IMR-90 (cell line): ENCODE results near the gene C10orf90. TPM values are rescaled to one million over a fixed set of nuclear protein-coding genes. Genes with fewer than 3 reads are reported as not detected.

Source experiments
- ATAC-seq: fragments of 200-7000 bp; cut with Tn5 transposase; 2 replicates; pipeline ENCODE4 v1.9.1; 2020; ENCODE audit warnings: low read depth, mild to moderate bottlenecking, moderate library complexity
- BruUV-seq: library from RNA; stranded (reverse); fragments of 400-500 nt; replicated peaks from 2 replicates; lab custom pipeline; 2021; lab: Mats Ljungman, UMichigan
- CTCF ChIA-PET: fragments of 300-600 bp; formaldehyde crosslinking; extraction: SDS; loops from one replicate; lab custom pipeline; 2021; ENCODE audit warnings: antibody characterized with exemption; lab: Yijun Ruan, JAX
- POLR2A ChIA-PET: fragments of 300-600 bp; sonication (Branson Sonifier 250); formaldehyde crosslinking; loops from one replicate; lab custom pipeline; 2022; ENCODE audit warnings: antibody characterized with exemption; ENCODE audit not compliant: unreplicated experiment; lab: Charles Lee
- DNase-seq: peaks from one replicate; pipeline ENCODE4 v3.0.0; 2013
- H2AFZ ChIP-seq: replicated peaks from 2 replicates; pipeline ENCODE3; 2013; ENCODE audit warnings: low read length, mild to moderate bottlenecking; ENCODE audit not compliant: poor library complexity
- H2AK5ac ChIP-seq: 2 replicates; pipeline ENCODE4 v1.6.1; 2013; ENCODE audit warnings: low read depth, low read length, inconsistent platforms
- H2AK9ac ChIP-seq: replicated peaks from 2 replicates; pipeline ENCODE3; 2013; ENCODE audit warnings: mild to moderate bottlenecking, low read depth, low read length, moderate library complexity; ENCODE audit not compliant: poor library complexity
- H2BK120ac ChIP-seq: 2 replicates; pipeline ENCODE4 v1.6.1; 2013; ENCODE audit warnings: low read depth, low read length, inconsistent platforms
- H2BK15ac ChIP-seq: 3 replicates; pipeline ENCODE4 v1.6.1; 2013; ENCODE audit warnings: low read depth, low read length, inconsistent platforms
- H2BK20ac ChIP-seq: 2 replicates; pipeline ENCODE4 v1.6.1; 2013; ENCODE audit warnings: low read depth, mild to moderate bottlenecking, inconsistent platforms, low read length, moderate library complexity
- H2BK5ac ChIP-seq: 2 replicates; pipeline ENCODE4 v1.6.1; 2013; ENCODE audit warnings: mild to moderate bottlenecking, low read depth, low read length, inconsistent platforms; ENCODE audit not compliant: poor library complexity, severe bottlenecking
- H3K14ac ChIP-seq: replicated peaks from 2 replicates; pipeline ENCODE4 v1.6.1; 2013; ENCODE audit warnings: low read depth, low read length, inconsistent platforms
- H3K18ac ChIP-seq: 2 replicates; pipeline ENCODE4 v1.6.1; 2013; ENCODE audit warnings: low read depth, low read length, control low read depth
- H3K23ac ChIP-seq: 2 replicates; pipeline ENCODE4 v1.6.1; 2013; ENCODE audit warnings: low read depth, low read length, inconsistent platforms
- H3K27ac ChIP-seq: 2 replicates; pipeline ENCODE4 v1.5.1; 2013; ENCODE audit warnings: mild to moderate bottlenecking, control low read depth, low read length; ENCODE audit not compliant: insufficient read depth
- H3K27me3 ChIP-seq: 2 replicates; pipeline ENCODE4 v1.6.1; 2013; ENCODE audit warnings: low read length; ENCODE audit not compliant: control insufficient read depth, insufficient read depth
- H3K36me3 ChIP-seq: 2 replicates; pipeline ENCODE4 v1.6.1; 2013; ENCODE audit warnings: low read length, mixed read lengths; ENCODE audit not compliant: control insufficient read depth, insufficient read depth
- H3K4ac ChIP-seq: 2 replicates; pipeline ENCODE4 v1.6.1; 2013; ENCODE audit warnings: low read depth, low read length, inconsistent platforms
- H3K4me1 ChIP-seq: 2 replicates; pipeline ENCODE4 v1.6.1; 2013; ENCODE audit warnings: low read length, mixed read lengths; ENCODE audit not compliant: control insufficient read depth, insufficient read depth
- H3K4me2 ChIP-seq: 2 replicates; pipeline ENCODE4 v1.6.1; 2013; ENCODE audit warnings: low read depth, mild to moderate bottlenecking, control low read depth, low read length, moderate library complexity
- H3K4me3 ChIP-seq: 2 replicates; pipeline ENCODE4 v1.5.1; 2013; ENCODE audit warnings: low read depth, mild to moderate bottlenecking, control low read depth, low read length, moderate library complexity; ENCODE audit not compliant: insufficient read depth
- H3K56ac ChIP-seq: 2 replicates; pipeline ENCODE4 v1.6.1; 2013; ENCODE audit warnings: low read length, inconsistent platforms; ENCODE audit not compliant: insufficient read depth; ENCODE audit errors: extremely low read depth
- H3K79me1 ChIP-seq, 2 experiments: 2 replicates each; pipeline ENCODE4 v1.6.1; 2013; ENCODE audit warnings: low read length in 2 of 2, inconsistent platforms in 1 of 2, low read depth in 1 of 2
- H3K9ac ChIP-seq: 2 replicates; pipeline ENCODE4 v1.6.1; 2013; ENCODE audit warnings: low read depth, low read length, control low read depth
- H3K9me1 ChIP-seq: 2 replicates; pipeline ENCODE4 v1.6.1; 2013; ENCODE audit warnings: low read length, inconsistent platforms; ENCODE audit not compliant: insufficient read depth
- H3K9me3 ChIP-seq: 2 replicates; pipeline ENCODE4 v1.6.1; 2013; ENCODE audit warnings: low read length; ENCODE audit not compliant: control insufficient read depth, insufficient read depth
- H4K20me1 ChIP-seq: 2 replicates; pipeline ENCODE4 v1.6.1; 2013; ENCODE audit warnings: low read length, inconsistent platforms; ENCODE audit not compliant: insufficient read depth
- H4K5ac ChIP-seq: 2 replicates; pipeline ENCODE4 v1.6.1; 2013; ENCODE audit warnings: mild to moderate bottlenecking, low read depth, low read length, control low read depth
- H4K8ac ChIP-seq, 2 experiments: 2 replicates each; pipeline ENCODE4 v1.6.1; 2013; ENCODE audit warnings: low read depth in 2 of 2, low read length in 2 of 2, control low read depth in 1 of 2, inconsistent platforms in 1 of 2
- H4K91ac ChIP-seq: 2 replicates; pipeline ENCODE4 v1.6.1; 2013; ENCODE audit warnings: low read depth, low read length, inconsistent platforms; ENCODE audit not compliant: insufficient read depth
- BHLHE40 ChIP-seq: fragments of 150-350 bp; IDR thresholded peaks from 2 replicates; pipeline ENCODE4 v1.6.1; 2016; ENCODE audit warnings: mild to moderate bottlenecking, low read depth, low read length
- CTCF ChIP-seq: conservative IDR thresholded peaks from 2 replicates; pipeline ENCODE4 v1.5.1; 2012; ENCODE audit warnings: mild to moderate bottlenecking, low read depth, low read length, improper control_type of control experiment
- ELK1 ChIP-seq: fragments of 150-350 bp; IDR thresholded peaks from 2 replicates; pipeline ENCODE4 v1.6.1; 2016; ENCODE audit warnings: low read depth, mild to moderate bottlenecking, low read length, moderate library complexity, borderline replicate concordance
- FOS ChIP-seq: fragments of 150-350 bp; IDR thresholded peaks from 2 replicates; pipeline ENCODE4 v1.6.1; 2016; ENCODE audit warnings: low read depth, low read length
- MAFK ChIP-seq: IDR thresholded peaks from 2 replicates; pipeline ENCODE4 v1.6.1; 2012; ENCODE audit warnings: low read depth, low read length, improper control_type of control experiment
- MAZ ChIP-seq: IDR thresholded peaks from 2 replicates; pipeline ENCODE4 v1.6.1; 2012; ENCODE audit warnings: low read depth, mild to moderate bottlenecking, low read length, improper control_type of control experiment, moderate library complexity, borderline replicate concordance
- MXI1 ChIP-seq: IDR thresholded peaks from 2 replicates; pipeline ENCODE4 v1.6.1; 2012; ENCODE audit warnings: low read depth, mild to moderate bottlenecking, low read length, moderate library complexity, borderline replicate concordance
- RCOR1 ChIP-seq: IDR thresholded peaks from 2 replicates; pipeline ENCODE4 v1.6.1; 2012; ENCODE audit warnings: mild to moderate bottlenecking, low read length, improper control_type of control experiment; ENCODE audit not compliant: insufficient replicate concordance
- RFX5 ChIP-seq: IDR thresholded peaks from 2 replicates; pipeline ENCODE4 v1.8.0; 2012; ENCODE audit warnings: low read depth, mild to moderate bottlenecking, low read length, moderate library complexity
- SMC3 ChIP-seq: fragments of 150-350 bp; IDR thresholded peaks from 2 replicates; pipeline ENCODE4 v1.6.1; 2016; ENCODE audit warnings: low read depth, mild to moderate bottlenecking, antibody characterized with exemption, low read length, moderate library complexity
- USF2 ChIP-seq: fragments of 150-350 bp; IDR thresholded peaks from 2 replicates; pipeline ENCODE4 v1.6.1; 2017; ENCODE audit warnings: mild to moderate bottlenecking, antibody characterized with exemption, low read length, low read depth
- WGBS, 2 experiments: methylation state at CpG; one replicate each; pipeline versions ENCODE4 v1.1.5 to v1.1.7; 2013; ENCODE audit warnings: missing lambda C conversion rate in 2 of 2; ENCODE audit not compliant: insufficient read length in 1 of 2; ENCODE audit errors: extremely low coverage in 2 of 2; 5-methylcytosine and 5-hydroxymethylcytosine counted together
- dilution Hi-C: fragments of 300-500 bp; cut with HindIII; formaldehyde crosslinking; loops from one replicate; pipeline ENCODE4 v1.14.3; 2018; ENCODE audit warnings: low sequenced_read_pairs; ENCODE audit not compliant: unreplicated experiment
- in situ Hi-C: fragments of 300-500 bp; cut with MboI; formaldehyde crosslinking; loops from 3 replicates; pipeline ENCODE4 v1.14.3; 2019; ENCODE audit warnings: low sequenced_read_pairs, inconsistent platforms, mixed read lengths
- intact Hi-C: fragments of 100-400 bp; cut with micrococcal nuclease; formaldehyde crosslinking; loops from 2 replicates; pipeline ENCODE4 v1.10.0; 2022
- polyA plus RNA-seq, 3 experiments: library from polyadenylated mRNA; depleted of rRNA; stranded (reverse); fragments of >200 nt; gene quantifications; 2 replicates each; pipeline ENCODE4 v1.2.3, GENCODE V29; 2012; ENCODE audit warnings: low replicate concordance in 1 of 3
- total RNA-seq: library from RNA; depleted of rRNA; stranded (reverse); fragments of >200 nt; gene quantifications from 2 replicates; pipeline ENCODE4 v1.2.3, GENCODE V29; 2012

C10orf90 gene
- total and polyA plus RNA-seq, 2 of the 4 experiments (the other 2 are of a cell fraction), result 0.05 to 0.18 TPM

- H2AK5ac ChIP-seq, result no peak overlapping the region
- no peaks in the 10 kb centered on the region for H3K79me1 ChIP-seq
- ChIA-PET POLR2A (no interaction called here), CTCF (no interaction called here)
- H2BK20ac ChIP-seq, result no peak overlapping the region
- no TSS peak for BruUV-seq
- no peaks in the 10 kb centered on the region for H3K9me3 ChIP-seq
- peaks cover 1% of the 10 kb centered on the region for H3K27me3 ChIP-seq
- no peak overlapping the region for H3K18ac ChIP-seq
- no peak overlapping the region for H2AFZ ChIP-seq
- no peak overlapping the region for H3K4me2 ChIP-seq
- dilution Hi-C loops, result no loop called here
- no peak overlapping the region for H3K4me3 ChIP-seq
- intact Hi-C loops, result no loop called here
- no peaks in the 10 kb centered on the region for H3K9me1 ChIP-seq
- H3K4ac ChIP-seq, result no peak overlapping the region
- no peak overlapping the region for H3K56ac ChIP-seq
- no CpG with 5 or more reads among the region's 6 CpGs for WGBS, 2 experiments
- H3K9ac ChIP-seq, result no peak overlapping the region
- in situ Hi-C loops, result no loop called here
- DNase-seq (no peak), ATAC-seq (no peak)
- H4K8ac ChIP-seq, result no peak overlapping the region
- H4K5ac ChIP-seq, result no peak overlapping the region
- no peak overlapping the region for H3K27ac ChIP-seq
- H3K14ac ChIP-seq, result no peak overlapping the region
- no peak overlapping the region for H2BK120ac ChIP-seq
- no peak overlapping the region for H3K23ac ChIP-seq
- H3K4me1 ChIP-seq, result no peaks in the 10 kb centered on the region
- no peaks in the 10 kb centered on the region for H3K36me3 ChIP-seq
- H2BK5ac ChIP-seq, result no peak overlapping the region
- TF ChIP-seq MAFK (no peak), RCOR1 (no peak), CTCF (no peak), SMC3 (no peak), BHLHE40 (no peak), RFX5 (no peak), FOS (no peak), MXI1 (no peak), USF2 (no peak), MAZ (no peak), ELK1 (no peak)
- no peaks in the 10 kb centered on the region for H4K20me1 ChIP-seq
- H4K91ac ChIP-seq, result no peak overlapping the region
- no peak overlapping the region for H2AK9ac ChIP-seq
- H2BK15ac ChIP-seq, result no peak overlapping the region
These were observed 86.8 kb downstream of the C10orf90 start for GRCh38 chr10:126583552-126584200.
